GM19193 (cell line): ENCODE measurements around the gene TBC1D10A.

Source experiments
- POLR2A ChIP-seq: IDR thresholded peaks from 4 replicates; pipeline ENCODE4 v1.6.1; 2011; ENCODE audit not compliant: insufficient read depth, insufficient read length; ENCODE audit errors: extremely low read depth

TBC1D10A gene

GRCh38 chr22:30249049-30250038, 77.4 kb downstream of the TBC1D10A start:
- TF ChIP-seq POLR2A: no peak

GRCh38 chr22:30248484-30248883, 78.3 kb downstream of the TBC1D10A start:
- no peak for TF ChIP-seq POLR2A

- TF ChIP-seq POLR2A: no peak
These were observed 78.8 kb downstream of the TBC1D10A start for GRCh38 chr22:30247974-30248373.

- TF ChIP-seq POLR2A: no peak
These were observed 79.2 kb downstream of the TBC1D10A start for GRCh38 chr22:30247561-30247960.

GRCh38 chr22:30246814-30247376, 79.8 kb downstream of the TBC1D10A start:
- no peak for TF ChIP-seq POLR2A

GRCh38 chr22:30245985-30246813, 80.5 kb downstream of the TBC1D10A start, which contains the start of gene LIF:
Gene LIF (minus strand): TSS chr22:30246759. CDS start chr22:30246695, 64 bp downstream.
- no peak for TF ChIP-seq POLR2A

- no peak for TF ChIP-seq POLR2A
These were observed 81.4 kb downstream of the TBC1D10A start for GRCh38 chr22:30245181-30245984.

GRCh38 chr22:30244641-30245040, 82.1 kb downstream of the TBC1D10A start:
- no peak for TF ChIP-seq POLR2A

- TF ChIP-seq POLR2A: no peak
These were observed 82.7 kb downstream of the TBC1D10A start for GRCh38 chr22:30244066-30244465.

GRCh38 chr22:30243661-30244060, 83.1 kb downstream of the TBC1D10A start:
- TF ChIP-seq POLR2A: no peak
